Renal cortex interstitium (tissue), 15 donors: ENCODE results near the gene CABP7. TPM values are rescaled to one million over a fixed set of nuclear protein-coding genes. Genes with fewer than 3 reads are reported as not detected.

Experiments
- DNase-seq, 11 donors: peaks; one replicate each; pipeline ENCODE4 v3.0.0-alpha.2; 2013; ENCODE audit warnings: low read depth in 9 of 11, low spot score in 4 of 11; ENCODE audit errors: extremely low read depth in 1 of 11
- long read RNA-seq, 16 experiments: transcript quantifications; one replicate each; lab custom pipeline, GENCODE V29; 2026
- polyA plus RNA-seq, 3 donors: library from polyadenylated mRNA; unstranded; fragments of 120-200 nt; gene quantifications; one replicate each; pipeline ENCODE4 v1.2.1, GENCODE V29; 2013; ENCODE audit not compliant: insufficient read length in 3 of 3

CABP7 gene
- polyA plus RNA-seq, result under 1 TPM in 2 of 3 donors, not detected in 1; 0.11 to 0.27 TPM
- long read RNA-seq, donor 1, result 0 reads
- long read RNA-seq, donor 2, result 0 reads
- long read RNA-seq, donor 3, result 0 reads
- long read RNA-seq, donor 4, result 0 reads
- long read RNA-seq, donor 5, partial matches to known transcripts, result 31 of 65 reads
- long read RNA-seq, donor 5, other reads (novel, unspliced or antisense), result 34 of 65 reads
- long read RNA-seq, donor 6, result 0 reads
- long read RNA-seq, donor 7, result 0 reads
- long read RNA-seq, donor 8, result 0 reads
- long read RNA-seq, donor 9, partial matches to known transcripts, result 0 of 1 reads
- long read RNA-seq, donor 9, other reads (novel, unspliced or antisense), result 0 of 1 reads
- long read RNA-seq, donor 10, result 0 reads
- long read RNA-seq, donor 11, result 0 reads
- long read RNA-seq, donor 12, result 0 reads
- long read RNA-seq, donor 13, partial matches to known transcripts, result 44 of 60 reads
- long read RNA-seq, donor 13, other reads (novel, unspliced or antisense), result 16 of 60 reads
- long read RNA-seq, donor 14, partial matches to known transcripts, result 30 of 63 reads
- long read RNA-seq, donor 14, other reads (novel, unspliced or antisense), result 33 of 63 reads
- long read RNA-seq, donor 15, partial matches to known transcripts, result 0 of 9 reads
- long read RNA-seq, donor 15, other reads (novel, unspliced or antisense), result 9 of 9 reads
- long read RNA-seq, donor 16, result 0 reads

- no peak for DNase-seq
Observed at GRCh38 chr22:29719899-29720645, at the start of gene CABP7. Gene CABP7 (plus strand): TSS chr22:29720003. CDS start chr22:29720425, 422 bp downstream.

- DNase-seq, result no peak
Observed at GRCh38 chr22:29670626-29671025, 49.2 kb upstream of the CABP7 start.

GRCh38 chr22:29673361-29674066 is 46.3 kb upstream of the CABP7 start:
- no peak for DNase-seq

DNA sequence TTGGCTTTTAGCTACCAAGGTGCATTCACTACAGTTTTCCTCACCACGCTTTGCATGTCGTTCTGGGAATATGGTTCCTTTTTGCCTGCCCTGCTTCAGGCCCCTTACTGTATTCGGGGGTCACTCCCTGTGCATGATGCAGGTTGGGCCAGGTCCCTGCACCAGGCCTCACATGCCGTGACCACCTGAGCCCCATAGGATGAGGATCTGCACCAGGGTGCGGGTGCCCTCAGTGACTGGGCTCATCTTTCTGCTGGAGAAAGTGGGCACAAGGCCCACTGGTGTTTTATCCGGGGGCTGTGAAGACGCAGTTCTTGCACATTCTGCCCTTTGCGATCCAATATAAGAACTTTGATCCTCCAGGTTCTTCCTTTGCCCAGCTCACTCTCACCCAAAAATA is 45.7 kb upstream of the CABP7 start:
- no peak for DNase-seq

- DNase-seq, result no peak
Observed at GRCh38 chr22:29679316-29679715, 40.5 kb upstream of the CABP7 start.

DNA sequence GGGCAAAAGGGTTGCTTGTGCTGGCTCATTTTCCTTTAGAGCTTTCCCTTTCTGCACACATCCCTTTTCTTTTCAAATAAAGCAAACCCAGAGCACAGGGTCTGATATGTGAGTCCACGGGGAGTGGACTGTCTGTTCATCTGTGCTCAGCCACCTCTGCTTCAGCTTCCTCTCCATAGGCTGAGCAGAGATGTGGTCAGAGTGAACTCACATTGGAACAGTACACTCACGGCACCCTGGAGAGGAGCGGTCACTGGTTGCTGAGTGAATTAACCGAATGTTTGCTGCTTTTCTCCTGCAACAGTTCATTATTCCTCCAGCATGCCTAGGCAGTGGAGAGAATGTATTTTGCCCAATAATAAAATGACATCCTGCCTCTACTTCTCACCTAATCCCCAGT is 36.3 kb upstream of the CABP7 start:
- no peak for DNase-seq

DNA sequence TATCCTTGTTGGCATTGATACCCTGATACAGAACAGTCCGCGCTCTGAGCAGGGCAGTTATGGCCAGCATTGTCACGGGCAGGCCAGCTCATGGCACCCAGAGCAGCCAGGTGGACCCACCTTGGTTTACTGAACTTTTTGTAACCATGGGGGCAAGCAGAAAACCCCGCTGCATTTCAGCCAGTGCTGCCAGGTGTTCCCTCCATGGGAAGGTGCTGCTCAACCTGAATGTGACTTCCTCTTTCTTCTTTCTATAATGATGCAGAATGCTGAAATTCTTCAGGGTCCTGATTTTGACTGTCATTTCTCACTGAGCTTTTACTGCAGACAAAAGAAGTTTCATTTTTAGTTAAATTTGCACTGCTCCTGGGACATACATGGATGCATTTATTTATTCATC is 35.6 kb upstream of the CABP7 start:
- DNase-seq, result no peak

GRCh38 chr22:29689206-29689879 is 30.5 kb upstream of the CABP7 start:
- no peak for DNase-seq

DNA sequence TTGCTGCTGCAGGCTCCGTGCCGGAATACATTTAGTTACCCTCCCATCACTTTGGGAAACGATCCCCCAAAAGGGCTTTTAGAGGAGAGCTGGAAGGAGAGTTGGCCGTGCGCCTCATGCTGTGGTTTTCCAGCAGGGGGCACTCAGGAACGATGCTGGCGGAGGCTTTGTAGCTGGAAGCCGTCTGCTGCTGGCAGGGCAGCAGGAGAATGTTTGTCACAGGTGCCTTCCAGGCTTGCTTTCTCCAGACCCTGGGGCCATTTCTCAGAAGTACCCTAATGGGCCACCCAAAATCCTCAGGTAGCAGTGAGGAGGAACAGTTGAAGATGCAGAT is 30.0 kb upstream of the CABP7 start:
- peak in 4 of 11 donors; percentile 38 to 43 (median 42) for DNase-seq

DNA sequence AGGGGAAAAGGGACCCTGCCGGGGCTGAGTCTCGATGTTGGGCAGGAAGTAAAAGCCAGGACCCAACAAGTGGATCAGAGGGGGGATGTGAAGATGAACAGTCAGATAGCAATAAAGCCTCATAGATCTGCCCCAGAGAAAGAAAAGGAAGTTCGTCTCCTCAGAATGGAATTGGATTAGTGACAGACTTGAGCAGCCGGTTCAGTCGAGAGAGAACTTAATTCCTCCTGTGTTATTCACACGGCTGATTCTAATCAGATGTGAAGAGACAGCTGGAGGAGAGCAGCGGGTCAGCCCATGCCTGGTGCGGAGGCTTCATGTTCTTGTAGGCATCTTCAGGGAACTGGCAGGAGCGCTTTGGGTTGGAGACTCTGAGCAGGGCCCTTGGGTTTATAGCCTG is 29.3 kb upstream of the CABP7 start:
- DNase-seq, result no peak

DNA sequence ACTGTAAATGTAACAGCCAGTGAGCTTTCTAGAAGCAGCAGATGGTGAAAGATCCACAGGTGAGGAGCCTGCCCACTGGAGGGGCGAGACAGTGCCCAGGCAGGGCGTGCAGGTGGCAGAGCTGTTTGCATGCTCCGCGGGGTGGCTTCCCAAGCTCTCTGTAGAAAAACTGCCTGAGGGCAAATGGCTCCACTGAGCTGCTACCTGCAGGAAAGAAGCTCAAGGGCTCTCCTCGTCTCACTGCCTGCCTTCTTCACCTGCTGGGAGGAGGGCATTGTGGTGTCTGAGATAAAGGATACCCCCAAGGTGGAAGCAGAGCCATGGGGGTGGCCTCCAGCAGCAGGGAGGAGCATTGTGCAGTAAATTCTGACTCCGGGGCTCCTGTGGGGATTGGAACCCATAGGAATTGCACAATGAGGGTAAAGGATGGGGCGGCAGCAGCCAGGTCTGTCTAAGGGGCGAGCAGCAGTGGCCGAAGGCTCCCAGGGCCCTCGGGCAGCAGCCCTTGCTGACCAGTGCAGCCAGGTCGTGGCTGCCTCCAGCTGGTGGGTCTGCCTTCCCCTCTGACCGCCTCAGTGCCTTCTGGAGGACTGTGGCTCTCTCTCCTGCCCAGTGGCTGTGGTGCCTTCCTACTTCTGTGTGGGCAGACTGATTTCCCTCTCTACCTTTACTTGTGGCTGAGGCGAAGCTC is 28.0 kb upstream of the CABP7 start:
- DNase-seq, result no peak

GRCh38 chr22:29692327-29692640 is 27.5 kb upstream of the CABP7 start:
- no peak for DNase-seq

DNA sequence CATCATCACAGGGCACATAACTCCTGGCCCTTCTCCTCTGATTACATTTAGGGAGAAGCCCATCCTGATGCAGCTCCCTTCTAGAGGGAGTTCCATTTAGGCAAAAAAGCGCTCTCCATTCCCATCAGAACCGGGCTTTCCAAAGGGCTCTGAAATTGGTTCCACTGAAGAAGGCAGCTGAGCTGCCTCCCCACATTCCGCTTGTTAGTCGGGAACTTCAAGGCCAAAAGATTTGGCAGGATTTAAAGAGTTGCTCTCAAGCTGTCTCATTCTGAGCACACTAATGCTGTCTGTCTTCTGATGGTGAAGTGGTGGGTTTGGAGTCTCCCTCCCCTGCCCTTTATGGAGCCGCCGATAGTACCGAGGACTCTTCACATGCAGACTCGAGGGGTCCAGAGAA is 26.6 kb upstream of the CABP7 start:
- DNase-seq, result no peak

DNA sequence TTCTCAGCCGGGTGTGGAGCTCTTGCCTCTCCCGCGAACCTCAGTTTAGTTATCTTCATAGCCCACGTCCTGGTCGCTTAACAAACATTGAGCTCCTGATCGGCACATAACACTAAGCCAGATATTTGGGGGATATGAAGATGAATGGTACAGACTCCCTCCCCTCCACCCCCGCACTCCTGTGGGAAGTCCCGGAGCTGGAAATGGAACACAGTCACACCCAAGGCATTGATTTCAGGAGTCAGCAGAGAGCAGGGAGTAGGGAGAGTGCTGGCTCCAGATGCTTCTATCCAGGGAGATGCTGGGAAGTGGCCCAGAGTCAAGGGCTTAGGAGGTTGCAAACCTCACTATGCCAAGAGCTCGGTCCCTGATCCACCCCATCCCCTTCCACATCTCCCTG is 26.1 kb upstream of the CABP7 start:
- no peak for DNase-seq

DNA sequence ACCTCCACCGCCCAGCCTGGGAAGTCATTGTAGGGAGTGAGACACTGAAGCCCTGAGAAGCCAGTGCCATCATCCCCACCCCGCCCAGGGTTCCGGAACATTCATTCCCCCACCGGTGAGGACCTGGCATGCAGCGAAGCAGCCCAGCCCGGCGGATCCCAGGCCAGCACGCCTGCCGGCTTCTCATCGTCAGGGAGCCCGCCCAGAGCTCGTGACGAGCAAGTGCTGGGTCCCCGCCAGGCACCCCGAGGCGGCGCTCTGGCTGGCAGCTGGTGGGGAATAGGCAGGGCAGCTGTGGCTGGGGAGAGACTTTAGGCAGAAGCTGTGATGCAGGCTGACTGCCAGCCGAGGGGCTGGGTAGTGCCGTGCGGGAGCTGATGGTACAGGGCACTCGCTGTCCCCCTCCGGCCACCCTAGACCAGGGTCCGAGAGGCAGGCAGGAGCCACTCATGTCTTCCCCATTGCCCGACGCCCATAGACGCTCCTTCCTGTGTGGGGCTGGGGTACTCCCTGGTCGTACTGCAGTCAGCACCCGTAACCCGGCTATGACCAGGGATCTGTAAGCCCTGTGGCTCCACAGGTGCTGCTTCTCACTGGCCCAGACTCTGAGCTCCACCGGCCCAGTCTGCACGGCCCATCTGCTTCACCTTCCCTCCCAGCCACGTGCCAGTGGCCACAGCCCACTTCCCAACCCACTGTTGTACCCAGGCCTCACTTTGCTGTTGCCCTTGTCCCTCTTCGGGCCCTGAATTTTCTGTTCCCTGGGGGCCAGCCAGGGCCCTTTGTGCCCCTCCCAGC is 24.5 kb upstream of the CABP7 start:
- DNase-seq, result no peak

- no peak for DNase-seq
Observed at GRCh38 chr22:29697853-29698598, 21.8 kb upstream of the CABP7 start.
